DMS114 treated with DMSO at 0.1 percent for 48 hours (cell line): Measurements from ENCODE around the gene CEBPA.

Experiments
- DNase-seq: peaks from one replicate; lab custom pipeline; 2025; ENCODE audit not compliant: unreplicated experiment; lab: John Stamatoyannopoulos, UW

CEBPA gene

GRCh38 chr19:33252418-33252962, 49.8 kb downstream of the CEBPA start:
- no peak for DNase-seq

- DNase-seq, result no peak
These were observed 50.7 kb downstream of the CEBPA start for GRCh38 chr19:33251526-33252090.

GRCh38 chr19:33251076-33251475, 51.3 kb downstream of the CEBPA start:
- DNase-seq, result no peak

GRCh38 chr19:33250500-33250899, 51.8 kb downstream of the CEBPA start:
- DNase-seq, result no peak
